AG04449 (cell line): ENCODE results near the gene ANTKMT.
A peak's percentile ranks its signal among the peaks of the same experiment; 100 is the strongest.

ENCODE experiments used
- CTCF ChIA-PET: fragments of 350-600 bp; formaldehyde crosslinking; extraction: SDS; loops from one replicate; lab custom pipeline; 2021; ENCODE audit warnings: antibody characterized with exemption; lab: Yijun Ruan, JAX
- POLR2A ChIA-PET: fragments of 400-600, 350-600 bp; formaldehyde crosslinking; extraction: SDS; loops from one replicate; lab custom pipeline; 2020; ENCODE audit warnings: antibody characterized with exemption, inconsistent platforms; lab: Yijun Ruan, JAX
- DNase-seq: peaks from one replicate; pipeline ENCODE4 v3.0.0-alpha.2; 2010; ENCODE audit warnings: low read depth, low spot score
- H3K4me3 ChIP-seq: 2 replicates; pipeline ENCODE4 v1.5.1; 2011; ENCODE audit warnings: low read depth, mild to moderate bottlenecking, control low read depth, low read length
- CTCF ChIP-seq: IDR thresholded peaks from one replicate; pipeline ENCODE4 v1.5.1; 2011; ENCODE audit warnings: mild to moderate bottlenecking, moderate library complexity, low read length, control low read depth, inconsistent platforms; ENCODE audit not compliant: insufficient read depth; ENCODE audit errors: missing control alignments

Gene ANTKMT

DNA sequence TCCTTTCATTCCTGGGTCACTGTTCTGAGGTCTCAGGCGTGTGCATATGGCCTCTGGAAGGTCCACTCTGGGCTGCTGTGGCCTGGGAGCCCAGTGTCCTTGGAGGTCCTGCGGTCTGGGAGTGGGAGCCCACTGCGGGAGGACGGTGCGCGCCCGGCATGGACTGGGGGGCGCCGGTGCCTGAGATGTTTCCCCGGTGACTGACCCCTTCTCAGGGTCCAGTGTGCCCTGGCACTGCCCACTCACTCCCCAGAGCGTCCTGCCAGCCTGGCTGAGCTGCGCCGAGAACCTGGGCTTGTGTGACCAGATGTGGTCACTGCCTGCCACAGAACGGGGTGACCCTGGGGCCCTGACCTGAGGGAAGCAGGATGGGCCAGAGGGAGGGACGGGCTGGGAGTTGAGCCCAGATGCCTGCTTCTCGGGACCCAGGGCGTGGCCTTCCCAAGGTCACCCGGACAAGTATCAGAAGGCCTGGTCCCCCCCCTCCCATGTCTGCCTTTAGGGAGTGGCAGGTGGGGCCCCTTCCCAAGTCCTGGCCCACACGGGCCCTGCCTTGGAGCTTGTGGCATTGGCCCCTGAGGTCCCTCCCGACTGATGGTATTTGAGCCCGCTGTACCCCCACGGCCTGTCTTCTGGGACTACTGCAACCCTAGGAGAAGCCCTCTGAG, 46.6 kb upstream of the ANTKMT start:
- ChIA-PET CTCF (interaction anchor here (2.5 kb wide), 1 partner anchor 9 kb away, joined by 10 read pairs; no protein-coding TSS in a partner anchor), POLR2A (interaction anchor here (2.1 kb wide), 1 partner anchor 10 kb away, joined by 7 read pairs; the partner anchor contains the start of gene JMJD8)
- no peak for DNase-seq
- no peak for TF ChIP-seq CTCF
- H3K4me3 ChIP-seq = no peak overlapping the region

- TF ChIP-seq CTCF = no peak
- ChIA-PET POLR2A (interaction anchor here (0.5 to 2.1 kb wide), 4 partner anchors 8 to 253 kb away, joined by 3 to 7 read pairs (median 3); partner anchors contain the start of genes JMJD8 and RHOT2), CTCF (interaction anchor here (1.1 to 2.5 kb wide), 3 partner anchors 7 to 11 kb away, joined by 5 to 10 read pairs (median 8); partner anchors contain the start of gene RHOT2)
- no peak for DNase-seq
- peak within 1 kb of the TSS; percentile 45 for H3K4me3 ChIP-seq
These were observed 45.7 kb upstream of the ANTKMT start, which contains the start of gene RHBDL1 for GRCh38 chr16:674968-675883. TSS of gene RHBDL1 (plus strand) at chr16:675671. CDS start at chr16:675791, 120 bp downstream.

- ChIA-PET POLR2A (interaction anchor here (0.5 to 2.1 kb wide), 3 partner anchors 8 to 254 kb away, joined by 3 to 7 read pairs (median 3); partner anchors contain the start of genes JMJD8 and RHOT2), CTCF (interaction anchor here (1.1 to 2.5 kb wide), 3 partner anchors 8 to 11 kb away, joined by 5 to 10 read pairs (median 8); partner anchors contain the start of gene RHOT2)
- no peak for DNase-seq
- H3K4me3 ChIP-seq = peak overlapping the region; percentile 45
- no peak for TF ChIP-seq CTCF
These were observed 44.9 kb upstream of the ANTKMT start for GRCh38 chr16:675884-676564.

GRCh38 chr16:676565-676902, 44.4 kb upstream of the ANTKMT start:
- POLR2A ChIA-PET = interaction anchor here (1.2 to 2.1 kb wide), 2 partner anchors 8 to 9 kb away, joined by 3 to 7 read pairs; partner anchors contain the start of genes JMJD8 and RHOT2
- no peak for DNase-seq
- CTCF ChIA-PET = interaction anchor here (1.4 to 2.5 kb wide), 3 partner anchors 9 to 12 kb away, joined by 3 to 10 read pairs (median 8); partner anchors contain the start of gene RHOT2
- no peak for TF ChIP-seq CTCF
- no peak overlapping the region for H3K4me3 ChIP-seq

DNA sequence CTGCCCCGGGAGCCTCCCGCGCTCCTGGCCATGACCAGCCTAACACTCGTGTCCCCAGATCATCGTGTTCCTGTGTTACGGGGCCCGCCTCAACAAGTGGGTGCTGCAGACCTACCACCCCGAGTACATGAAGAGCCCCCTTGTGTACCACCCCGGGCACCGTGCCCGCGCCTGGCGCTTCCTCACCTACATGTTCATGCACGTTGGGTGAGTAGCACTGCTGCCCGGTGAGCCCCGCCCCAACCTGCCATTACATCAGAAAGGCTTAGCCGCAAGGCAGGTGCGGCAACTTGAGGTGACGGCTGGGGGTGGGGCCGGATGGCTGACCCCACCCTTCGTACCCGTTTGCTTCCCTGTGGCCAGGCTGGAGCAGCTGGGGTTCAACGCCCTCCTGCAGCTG, 44.0 kb upstream of the ANTKMT start:
- POLR2A ChIA-PET = interaction anchor here (1.2 kb wide), 1 partner anchor 10 kb away, joined by 3 read pairs; the partner anchor contains the start of gene RHOT2
- no peak overlapping the region for H3K4me3 ChIP-seq
- no peak for TF ChIP-seq CTCF
- CTCF ChIA-PET = interaction anchor here (1.4 to 2.5 kb wide), 2 partner anchors 11 to 12 kb away, joined by 3 to 10 read pairs; no protein-coding TSS in a partner anchor
- no peak for DNase-seq
